ENCODE results near the gene SLC34A2.

DNA sequence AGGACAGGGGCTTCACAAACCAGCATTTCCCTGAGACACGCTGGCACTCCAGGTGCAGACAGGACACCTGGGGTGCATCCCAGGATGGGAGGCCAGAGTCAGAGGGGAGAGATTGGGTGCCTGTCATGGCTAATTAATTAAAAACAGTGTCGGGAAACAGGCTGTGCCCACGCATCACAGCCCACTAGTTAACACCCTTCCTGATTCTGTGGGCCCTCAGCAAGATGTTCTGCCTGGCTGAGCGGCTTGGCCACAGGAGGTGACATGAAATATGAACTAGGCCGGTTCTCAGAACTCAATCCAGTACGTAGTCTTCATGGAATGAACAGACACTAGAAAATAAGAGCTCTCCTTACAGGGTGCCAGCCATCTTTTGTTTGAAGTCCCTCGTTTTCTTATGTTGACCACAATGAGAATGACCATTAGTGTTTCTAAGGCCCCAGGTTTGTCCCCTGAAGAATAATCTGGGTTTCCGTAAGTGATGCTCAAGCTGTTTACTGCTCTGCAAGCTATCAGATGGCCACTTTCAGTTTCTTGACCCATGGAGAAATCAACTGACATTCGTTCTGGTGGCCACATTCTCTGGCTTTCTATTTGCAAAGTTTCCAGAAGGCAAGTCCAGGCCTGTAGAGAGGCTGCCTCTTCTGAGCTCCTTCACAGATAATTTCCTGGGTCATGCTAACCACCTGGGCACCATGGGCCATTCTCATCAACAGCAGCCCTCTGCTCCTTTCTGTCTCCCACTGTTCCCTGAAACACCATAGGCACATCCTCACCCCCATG is 72.3 kb downstream of the SLC34A2 start:
- TF ChIP-seq CTCF (conservative IDR thresholded peaks at IDR 0.05; ENCODE audit: low read length) (no peak), EZH2phosphoT487 (IDR thresholded peaks at IDR 0.05; ENCODE audit: borderline replicate concordance) (no peak)

Measured in Loucy (cell line).